ENCODE data around the gene RAD52. TPM values are rescaled to one million over a fixed set of nuclear protein-coding genes. Genes with fewer than 3 reads are reported as not detected.
"Not testable (repeated sequence)": the region's sequence is repeated elsewhere in the genome, so short reads cannot be mapped to it uniquely, and the experiment has no call there.

The RAD52 gene
- total RNA-seq, 1 experiment from 2014 or later: 24.7 TPM

DNA sequence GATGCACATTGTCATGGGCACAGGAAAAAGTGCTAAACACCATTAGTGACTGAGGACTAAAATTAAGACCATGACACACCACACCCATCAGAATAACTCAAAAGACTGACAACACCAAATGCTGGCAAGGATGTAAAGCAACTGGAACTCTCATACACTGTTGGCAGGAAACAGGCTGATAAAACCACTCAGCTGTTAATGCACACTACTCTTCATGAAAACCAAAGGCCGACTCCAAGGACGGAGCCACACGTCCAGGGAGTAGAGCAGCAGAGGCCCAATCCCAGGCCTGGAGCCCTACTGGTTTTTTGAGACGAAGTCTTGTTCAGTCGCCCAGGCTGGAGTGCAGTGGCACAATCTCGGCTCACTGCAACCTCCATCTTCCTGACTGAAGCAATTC, 6.4 kb downstream of the RAD52 start:
- H3K4me3 ChIP-seq (ENCODE audit: low read depth, low read length, poor library complexity, severe bottlenecking): no peak overlapping the region
- no peaks in the 10 kb centered on the region for H3K27me3 ChIP-seq (replicated peaks; ENCODE audit: insufficient read depth, low read depth, low read length, poor library complexity)
- no peaks in the 10 kb centered on the region for H3K9me3 ChIP-seq (ENCODE audit: low read depth, low read length, poor library complexity, severe bottlenecking)
- ChIA-PET POLR2A (ENCODE audit: low non-redundant PET) (no interaction called here), CTCF (no interaction called here)
- BruUV-seq (replicated peaks): no TSS peak
- no peaks in the 10 kb centered on the region for H3K4me1 ChIP-seq (ENCODE audit: insufficient read depth, low read length, poor library complexity, severe bottlenecking)
- no peak for DNase-seq (ENCODE audit: low spot score)
- no peak overlapping the region for H3K27ac ChIP-seq (ENCODE audit: low read depth, low read length, poor library complexity, severe bottlenecking)
- H3K36me3 ChIP-seq (ENCODE audit: insufficient read depth, low read length, poor library complexity, severe bottlenecking): peaks cover 19% of the 10 kb centered on the region
- TF ChIP-seq, protein P1, sequence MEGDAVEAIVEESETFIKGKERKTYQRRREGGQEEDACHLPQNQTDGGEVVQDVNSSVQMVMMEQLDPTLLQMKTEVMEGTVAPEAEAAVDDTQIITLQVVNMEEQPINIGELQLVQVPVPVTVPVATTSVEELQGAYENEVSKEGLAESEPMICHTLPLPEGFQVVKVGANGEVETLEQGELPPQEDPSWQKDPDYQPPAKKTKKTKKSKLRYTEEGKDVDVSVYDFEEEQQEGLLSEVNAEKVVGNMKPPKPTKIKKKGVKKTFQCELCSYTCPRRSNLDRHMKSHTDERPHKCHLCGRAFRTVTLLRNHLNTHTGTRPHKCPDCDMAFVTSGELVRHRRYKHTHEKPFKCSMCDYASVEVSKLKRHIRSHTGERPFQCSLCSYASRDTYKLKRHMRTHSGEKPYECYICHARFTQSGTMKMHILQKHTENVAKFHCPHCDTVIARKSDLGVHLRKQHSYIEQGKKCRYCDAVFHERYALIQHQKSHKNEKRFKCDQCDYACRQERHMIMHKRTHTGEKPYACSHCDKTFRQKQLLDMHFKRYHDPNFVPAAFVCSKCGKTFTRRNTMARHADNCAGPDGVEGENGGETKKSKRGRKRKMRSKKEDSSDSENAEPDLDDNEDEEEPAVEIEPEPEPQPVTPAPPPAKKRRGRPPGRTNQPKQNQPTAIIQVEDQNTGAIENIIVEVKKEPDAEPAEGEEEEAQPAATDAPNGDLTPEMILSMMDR (conservative IDR thresholded peaks at IDR 0.05; ENCODE audit: low read depth, low read length): no peak
- no peak for TF ChIP-seq EZH2 (IDR thresholded peaks at IDR 0.05; ENCODE audit: borderline replicate concordance, low read depth, low read length, poor library complexity, severe bottlenecking)
- intact Hi-C loops (cut with micrococcal nuclease; ENCODE audit: unreplicated experiment): no loop called here

DNA sequence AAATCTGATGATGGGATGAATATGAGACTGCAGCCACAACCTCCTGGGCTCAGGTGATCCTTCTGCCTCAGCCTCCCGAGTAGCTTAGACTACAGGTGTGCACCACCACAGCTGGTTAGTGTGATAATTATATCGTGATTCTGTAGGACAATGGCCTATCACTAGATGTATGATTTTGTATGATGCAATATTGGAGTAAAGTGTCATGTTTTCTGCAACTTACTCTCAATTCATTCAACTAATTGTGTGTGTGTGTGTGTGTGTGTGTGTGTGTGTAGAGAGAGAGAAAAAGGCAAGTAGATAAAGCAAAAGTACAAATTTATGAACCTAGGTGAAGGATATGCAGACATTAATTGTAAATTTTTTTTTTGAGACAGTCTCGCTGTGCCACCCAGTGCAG, 10.7 kb downstream of the RAD52 start:
- Histone ChIP-seq H3K9me3 (ENCODE audit: low read depth, low read length, poor library complexity, severe bottlenecking) (no peaks in the 10 kb centered on the region), H3K36me3 (ENCODE audit: insufficient read depth, low read length, poor library complexity, severe bottlenecking) (peaks cover 18% of the 10 kb centered on the region), H3K4me1 (ENCODE audit: insufficient read depth, low read length, poor library complexity, severe bottlenecking) (no peaks in the 10 kb centered on the region), H3K4me3 (ENCODE audit: low read depth, low read length, poor library complexity, severe bottlenecking) (no peak overlapping the region), H3K27ac (ENCODE audit: low read depth, low read length, poor library complexity, severe bottlenecking) (peak overlapping the region; percentile 40), H3K27me3 (replicated peaks; ENCODE audit: insufficient read depth, low read depth, low read length, poor library complexity) (no peaks in the 10 kb centered on the region)
- no peak for DNase-seq (ENCODE audit: low spot score)
- intact Hi-C loops (cut with micrococcal nuclease; ENCODE audit: unreplicated experiment): no loop called here
- no TSS peak for BruUV-seq (replicated peaks)
- ChIA-PET POLR2A (ENCODE audit: low non-redundant PET) (no interaction called here), CTCF (interaction anchor here (1.5 kb wide), 1 partner anchor 11 kb away, joined by 4 read pairs; the partner anchor contains the start of gene RAD52)
- TF ChIP-seq, protein P1 (conservative IDR thresholded peaks at IDR 0.05; ENCODE audit: low read depth, low read length): no peak
- no peak for TF ChIP-seq EZH2 (IDR thresholded peaks at IDR 0.05; ENCODE audit: borderline replicate concordance, low read depth, low read length, poor library complexity, severe bottlenecking)

DNA sequence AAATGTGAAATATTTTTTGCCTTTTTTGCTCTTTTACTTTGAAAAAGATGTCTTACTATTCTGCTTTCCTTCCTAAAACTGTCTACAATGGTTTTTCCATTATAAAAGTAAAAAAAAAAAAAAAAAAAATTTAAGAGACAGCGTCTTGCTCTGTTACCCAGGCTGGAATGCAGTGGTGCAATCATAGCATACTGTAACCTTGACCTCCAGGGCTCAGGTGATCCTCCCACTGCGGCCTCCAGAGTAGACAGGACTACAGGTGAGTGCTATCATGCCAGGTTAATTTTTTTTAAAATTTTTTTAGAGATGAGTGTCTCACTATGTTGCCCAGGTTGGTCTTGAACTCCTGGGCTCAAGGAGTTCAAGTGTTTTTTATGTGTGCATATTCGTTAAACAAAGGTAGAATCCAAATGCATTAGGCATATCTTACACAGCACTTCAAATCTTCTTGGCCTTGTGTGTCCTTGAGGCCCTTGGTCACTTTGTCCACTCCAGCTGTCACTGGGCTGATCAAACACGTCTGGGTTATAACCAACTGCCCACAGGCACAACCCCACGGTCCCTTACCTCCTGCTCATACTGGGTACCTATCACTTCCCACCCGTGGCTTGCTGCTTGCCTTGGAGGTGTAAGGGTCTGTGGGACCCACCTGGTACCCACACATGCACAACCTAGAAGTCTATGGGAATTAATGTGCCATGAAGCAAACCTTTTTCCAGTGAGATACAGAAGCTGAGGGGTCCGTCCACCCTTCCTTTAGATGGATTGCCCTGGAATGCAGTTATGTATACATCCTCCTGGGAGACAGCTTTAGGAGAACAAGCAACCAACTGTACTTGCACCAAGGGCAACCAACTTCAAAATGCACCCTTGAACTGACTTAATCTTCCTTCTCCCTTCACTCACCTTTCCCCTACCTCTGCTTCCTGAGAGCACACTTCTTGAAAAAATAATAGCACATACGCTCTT, 12.8 kb downstream of the RAD52 start:
- DNase-seq (ENCODE audit: low spot score): no peak
- ChIA-PET POLR2A (ENCODE audit: low non-redundant PET) (no interaction called here), CTCF (no interaction called here)
- no peaks in the 10 kb centered on the region for H3K4me1 ChIP-seq (ENCODE audit: insufficient read depth, low read length, poor library complexity, severe bottlenecking)
- BruUV-seq (replicated peaks): no TSS peak
- TF ChIP-seq, protein P1 (conservative IDR thresholded peaks at IDR 0.05; ENCODE audit: low read depth, low read length): no peak
- no peak for TF ChIP-seq EZH2 (IDR thresholded peaks at IDR 0.05; ENCODE audit: borderline replicate concordance, low read depth, low read length, poor library complexity, severe bottlenecking)
- peaks cover 10% of the 10 kb centered on the region for H3K36me3 ChIP-seq (ENCODE audit: insufficient read depth, low read length, poor library complexity, severe bottlenecking)
- no peaks in the 10 kb centered on the region for H3K27me3 ChIP-seq (replicated peaks; ENCODE audit: insufficient read depth, low read depth, low read length, poor library complexity)
- no peak overlapping the region for H3K27ac ChIP-seq (ENCODE audit: low read depth, low read length, poor library complexity, severe bottlenecking)
- intact Hi-C loops (cut with micrococcal nuclease; ENCODE audit: unreplicated experiment): no loop called here
- H3K4me3 ChIP-seq (ENCODE audit: low read depth, low read length, poor library complexity, severe bottlenecking): no peak overlapping the region
- no peaks in the 10 kb centered on the region for H3K9me3 ChIP-seq (ENCODE audit: low read depth, low read length, poor library complexity, severe bottlenecking)

GRCh38 chr12:935891-936290, 13.6 kb downstream of the RAD52 start:
- H3K4me1 ChIP-seq (ENCODE audit: insufficient read depth, low read length, poor library complexity, severe bottlenecking); POLR2A ChIA-PET (ENCODE audit: low non-redundant PET); H3K27me3 ChIP-seq (replicated peaks; ENCODE audit: insufficient read depth, low read depth, low read length, poor library complexity); H3K27ac ChIP-seq (ENCODE audit: low read depth, low read length, poor library complexity, severe bottlenecking); intact Hi-C loops (cut with micrococcal nuclease; ENCODE audit: unreplicated experiment); H3K4me3 ChIP-seq (ENCODE audit: low read depth, low read length, poor library complexity, severe bottlenecking); H3K9me3 ChIP-seq (ENCODE audit: low read depth, low read length, poor library complexity, severe bottlenecking); BruUV-seq (replicated peaks); DNase-seq (ENCODE audit: low spot score); CTCF ChIA-PET: not testable (repeated sequence)
- H3K36me3 ChIP-seq (ENCODE audit: insufficient read depth, low read length, poor library complexity, severe bottlenecking): peaks cover 16% of the 10 kb centered on the region

Measured in A673 (cell line).